Osteoblast (primary cell): Measurements from ENCODE around the gene DIAPH3. TPM values are rescaled to one million over a fixed set of nuclear protein-coding genes. Genes with fewer than 3 reads are reported as not detected.
A peak's percentile ranks its signal among the peaks of the same experiment; 100 is the strongest.
"Not testable (repeated sequence)": the region's sequence is repeated elsewhere in the genome, so short reads cannot be mapped to it uniquely, and the experiment has no call there.

ENCODE experiments used
- DNase-seq: peaks from one replicate; pipeline ENCODE4 v3.0.0; 2011; ENCODE audit warnings: low spot score, mixed read lengths; ENCODE audit not compliant: insufficient read length; ENCODE audit errors: missing footprints
- H2AFZ ChIP-seq: 2 replicates; pipeline ENCODE4 v1.6.0; 2011; ENCODE audit warnings: mild to moderate bottlenecking, low read length
- H3K27ac ChIP-seq: 2 replicates; pipeline ENCODE4 v1.5.1; 2011; ENCODE audit warnings: mild to moderate bottlenecking, low read depth, low read length, moderate library complexity
- H3K27me3 ChIP-seq: 2 replicates; pipeline ENCODE4 v1.6.0; 2012; ENCODE audit warnings: mild to moderate bottlenecking, control low read depth, inconsistent platforms, low read length, moderate library complexity; ENCODE audit not compliant: insufficient read depth
- H3K36me3 ChIP-seq: 2 replicates; pipeline ENCODE4 v1.5.1; 2011; ENCODE audit warnings: mild to moderate bottlenecking, low read length, control low read depth, moderate library complexity; ENCODE audit not compliant: insufficient read depth
- H3K4me1 ChIP-seq: 2 replicates; pipeline ENCODE4 v1.5.1; 2011; ENCODE audit warnings: mild to moderate bottlenecking, low read length, control low read depth, moderate library complexity; ENCODE audit not compliant: insufficient read depth
- H3K4me2 ChIP-seq: 2 replicates; pipeline ENCODE4 v1.6.0; 2011; ENCODE audit warnings: mild to moderate bottlenecking, low read length; ENCODE audit not compliant: insufficient read depth
- H3K4me3 ChIP-seq: fragments of 200-600 bp; sonication (generic); 3 replicates; pipeline ENCODE4 v1.5.1; 2012; ENCODE audit warnings: mild to moderate bottlenecking, low read length, inconsistent platforms; ENCODE audit not compliant: insufficient read depth
- H3K79me2 ChIP-seq: 2 replicates; pipeline ENCODE4 v1.6.0; 2012; ENCODE audit warnings: mild to moderate bottlenecking, low read length, control low read depth, inconsistent platforms; ENCODE audit not compliant: insufficient read depth
- H3K9me3 ChIP-seq: 2 replicates; pipeline ENCODE4 v1.5.1; 2011; ENCODE audit warnings: low read depth, low read length, control low read depth
- H4K20me1 ChIP-seq: 2 replicates; pipeline ENCODE4 v1.6.0; 2012; ENCODE audit warnings: mild to moderate bottlenecking, low read length, control low read depth; ENCODE audit not compliant: insufficient read depth
- CTCF ChIP-seq: IDR thresholded peaks from 2 replicates; pipeline ENCODE4 v1.5.1; 2011; ENCODE audit warnings: mild to moderate bottlenecking, low read depth, low read length, moderate library complexity; ENCODE audit errors: extremely low read depth
- total RNA-seq: library from RNA; depleted of rRNA; stranded (reverse); fragments of >200 nt; gene quantifications from 2 replicates; pipeline ENCODE4 v1.2.3, GENCODE V29; 2012

The DIAPH3 gene
- total RNA-seq, 1 donor: 8.3 TPM

GRCh38 chr13:60094385-60095088 is 69.2 kb downstream of the DIAPH3 start:
- Histone ChIP-seq H3K79me2 (peaks cover 49% of the 10 kb centered on the region), H3K4me2 (peak overlapping the region; percentile 40), H3K36me3 (no peaks in the 10 kb centered on the region), H4K20me1 (no peaks in the 10 kb centered on the region), H2AFZ (peak overlapping the region; percentile 52), H3K4me3 (peak overlapping the region; percentile 10), H3K27ac (peak overlapping the region; percentile 19), H3K27me3 (no peaks in the 10 kb centered on the region), H3K9me3 (no peaks in the 10 kb centered on the region), H3K4me1 (peaks cover 17% of the 10 kb centered on the region)
- no peak for DNase-seq
- TF ChIP-seq CTCF: no peak

- TF ChIP-seq CTCF: no peak
- no peak for DNase-seq
- no peaks in the 10 kb centered on the region for H3K36me3 ChIP-seq
- no peak overlapping the region for H2AFZ ChIP-seq
- peaks cover 47% of the 10 kb centered on the region for H3K79me2 ChIP-seq
- peaks cover 17% of the 10 kb centered on the region for H3K4me1 ChIP-seq
- H3K4me3 ChIP-seq: no peak overlapping the region
- no peaks in the 10 kb centered on the region for H4K20me1 ChIP-seq
- no peaks in the 10 kb centered on the region for H3K9me3 ChIP-seq
- H3K4me2 ChIP-seq: no peak overlapping the region
- peak overlapping the region; percentile 40 for H3K27ac ChIP-seq
- H3K27me3 ChIP-seq: no peaks in the 10 kb centered on the region
Observed at GRCh38 chr13:60093425-60094019, 70.2 kb downstream of the DIAPH3 start.

GRCh38 chr13:60091573-60091972 is 72.2 kb downstream of the DIAPH3 start:
- no peak overlapping the region for H3K4me2 ChIP-seq
- peaks cover 17% of the 10 kb centered on the region for H3K4me1 ChIP-seq
- TF ChIP-seq CTCF: peak; percentile 16
- no peaks in the 10 kb centered on the region for H4K20me1 ChIP-seq
- no peak overlapping the region for H3K4me3 ChIP-seq
- H3K27me3 ChIP-seq: no peaks in the 10 kb centered on the region
- DNase-seq: no peak
- no peaks in the 10 kb centered on the region for H3K9me3 ChIP-seq
- H2AFZ ChIP-seq: no peak overlapping the region
- H3K79me2 ChIP-seq: peaks cover 44% of the 10 kb centered on the region
- no peaks in the 10 kb centered on the region for H3K36me3 ChIP-seq
- H3K27ac ChIP-seq: no peak overlapping the region

- H3K4me3 ChIP-seq: no peak overlapping the region
- no peaks in the 10 kb centered on the region for H4K20me1 ChIP-seq
- H3K36me3 ChIP-seq: no peaks in the 10 kb centered on the region
- H2AFZ ChIP-seq: no peak overlapping the region
- peaks cover 17% of the 10 kb centered on the region for H3K4me1 ChIP-seq
- no peaks in the 10 kb centered on the region for H3K27me3 ChIP-seq
- H3K79me2 ChIP-seq: peaks cover 39% of the 10 kb centered on the region
- no peak overlapping the region for H3K4me2 ChIP-seq
- peak overlapping the region; percentile 24 for H3K27ac ChIP-seq
- DNase-seq: peak; percentile 71
- no peak for TF ChIP-seq CTCF
- no peaks in the 10 kb centered on the region for H3K9me3 ChIP-seq
Observed at GRCh38 chr13:60090574-60090973, 73.2 kb downstream of the DIAPH3 start.

- H3K4me2 ChIP-seq, DNase-seq, H3K27me3 ChIP-seq: not testable (repeated sequence)
Observed at GRCh38 chr13:60083780-60084179, 79.9 kb downstream of the DIAPH3 start.

More at GRCh38 chr13:60083780-60084179, 79.9 kb downstream of the DIAPH3 start:
- not testable (repeated sequence) for H3K36me3 ChIP-seq, H3K27ac ChIP-seq, H4K20me1 ChIP-seq, H2AFZ ChIP-seq, H3K9me3 ChIP-seq, H3K4me3 ChIP-seq, H3K4me1 ChIP-seq
- peaks cover 51% of the 10 kb centered on the region for H3K79me2 ChIP-seq
